Measurements from ENCODE around the gene STRA8.

The STRA8 gene

GRCh38 chr7:135270577-135271254 lies 37.1 kb downstream of the STRA8 start:
- DNase-seq = no peak

- no peak for DNase-seq
These were observed 37.6 kb downstream of the STRA8 start for GRCh38 chr7:135271255-135271615.

- DNase-seq = no peak
These were observed 38.7 kb downstream of the STRA8 start for GRCh38 chr7:135272303-135272702.

- no peak for DNase-seq
These were observed 39.9 kb downstream of the STRA8 start for GRCh38 chr7:135273581-135273980.

GRCh38 chr7:135274495-135275268 lies 41.0 kb downstream of the STRA8 start:
- DNase-seq = peak; percentile 78

- DNase-seq = no peak
These were observed 42.4 kb downstream of the STRA8 start for GRCh38 chr7:135275971-135276580.

- DNase-seq = no peak
These were observed 43.5 kb downstream of the STRA8 start for GRCh38 chr7:135277161-135277560.

GRCh38 chr7:135281363-135281949 lies 47.8 kb downstream of the STRA8 start:
- peak; percentile 87 for DNase-seq

- DNase-seq = peak; percentile 42
These were observed 49.1 kb downstream of the STRA8 start for GRCh38 chr7:135282561-135283254.

GRCh38 chr7:135283959-135284638 lies 50.5 kb downstream of the STRA8 start:
- no peak for DNase-seq

GRCh38 chr7:135285547-135286233 lies 52.1 kb downstream of the STRA8 start:
- DNase-seq = no peak

GRCh38 chr7:135286876-135287275 lies 53.2 kb downstream of the STRA8 start:
- no peak for DNase-seq

GRCh38 chr7:135290594-135290993 lies 57.0 kb downstream of the STRA8 start:
- DNase-seq = no peak

- DNase-seq = no peak
These were observed 58.2 kb downstream of the STRA8 start for GRCh38 chr7:135291809-135292253.

GRCh38 chr7:135299235-135299634 lies 65.6 kb downstream of the STRA8 start:
- DNase-seq = no peak

GRCh38 chr7:135300913-135301765 lies 67.5 kb downstream of the STRA8 start:
- DNase-seq = no peak
